Activated naive CD4-positive, alpha-beta T cell treated with anti-CD3 and anti-CD28 coated beads, Interleukin-2, amount 50 U/mL, for 16 hours (primary cell): Measurements from ENCODE around the gene DIAPH1.

Experiments used
- DNase-seq: peaks from one replicate; pipeline ENCODE4 v3.0.0-alpha.2; 2020

Gene DIAPH1

GRCh38 chr5:141494761-141495452 is 123.9 kb downstream of the DIAPH1 start:
- DNase-seq = no peak

DNA sequence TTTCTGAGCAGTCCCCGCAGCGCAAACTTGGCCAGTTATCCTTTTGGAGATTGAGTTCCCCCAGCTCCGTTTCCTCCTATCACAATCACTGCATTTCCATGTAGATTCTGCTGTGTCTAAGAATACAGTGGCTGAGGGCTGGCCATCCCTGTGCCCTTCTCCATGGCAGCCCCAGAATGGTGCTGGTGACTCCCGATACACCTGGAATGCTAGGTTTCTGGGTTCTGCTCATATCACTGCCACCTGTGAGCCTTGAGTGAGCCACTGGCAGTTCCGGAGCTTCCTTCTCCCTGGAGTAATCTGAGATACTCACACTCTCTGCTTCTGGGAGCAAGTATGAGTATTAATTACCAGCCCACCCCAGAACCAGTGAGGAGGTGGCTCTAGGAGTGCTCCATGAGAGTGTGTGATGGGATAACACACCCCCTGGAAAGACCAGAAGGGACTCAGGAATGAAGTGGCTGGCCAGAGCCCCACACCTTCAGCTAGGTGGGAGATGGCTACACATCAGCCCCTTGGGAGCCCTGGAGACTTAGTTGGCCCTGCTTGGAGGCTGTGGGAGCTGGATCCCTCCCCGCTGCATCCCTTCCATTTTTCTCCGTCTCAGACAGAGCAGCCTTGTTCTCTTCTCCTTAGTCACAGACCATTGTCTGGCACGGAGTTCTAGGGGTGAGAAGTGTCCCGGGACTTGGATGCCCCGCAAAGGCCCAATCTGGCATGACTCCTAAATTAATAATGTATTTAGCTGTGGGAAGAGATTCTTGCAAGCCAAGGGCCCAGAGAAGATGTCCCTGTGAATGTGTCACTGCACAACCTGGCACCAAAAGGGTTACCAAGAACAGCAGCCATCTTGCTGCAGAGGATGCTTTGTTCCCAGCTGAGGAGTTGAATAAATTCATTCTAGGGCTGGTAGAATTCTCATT is 125.0 kb downstream of the DIAPH1 start:
- DNase-seq = no peak

DNA sequence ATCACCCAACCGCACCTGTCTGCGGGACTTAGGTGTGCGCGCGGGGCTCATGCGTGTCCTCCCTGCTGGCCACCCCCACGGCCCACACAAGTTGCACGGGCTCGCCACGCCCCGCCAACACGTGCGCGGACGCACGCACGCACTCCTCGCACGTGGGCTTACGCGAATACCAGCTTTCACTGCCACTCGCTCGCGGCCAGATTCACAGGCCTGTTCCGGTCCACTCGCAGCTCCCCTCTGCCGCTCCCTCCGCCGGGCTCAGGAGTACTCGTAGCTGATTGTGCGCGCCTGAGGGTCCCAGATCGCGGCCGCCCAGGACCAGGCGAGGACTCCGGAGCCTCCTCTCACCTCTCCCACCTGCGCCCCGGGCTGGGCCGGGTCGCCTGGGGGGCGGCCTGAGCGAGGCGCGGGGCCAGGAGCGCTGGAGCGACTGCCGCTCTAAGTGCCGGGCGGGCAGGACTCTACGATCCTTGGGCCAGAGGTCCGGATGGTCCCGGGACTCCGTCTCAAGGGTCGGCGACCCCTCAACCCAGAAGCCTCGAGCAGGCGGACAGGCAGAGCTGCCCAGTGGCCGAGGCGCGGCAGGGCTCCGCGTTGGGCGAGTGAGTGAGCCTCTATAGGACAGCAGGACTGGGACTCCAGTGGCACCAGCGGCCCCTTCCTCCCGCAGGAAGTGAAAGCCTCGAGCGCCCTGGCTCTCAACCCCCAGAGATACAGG is 126.5 kb downstream of the DIAPH1 start:
- peak; percentile 48 for DNase-seq

- no peak for DNase-seq
Observed at GRCh38 chr5:141491323-141492167, 127.3 kb downstream of the DIAPH1 start.

GRCh38 chr5:141490771-141491170 is 128.0 kb downstream of the DIAPH1 start:
- DNase-seq = no peak

- no peak for DNase-seq
Observed at GRCh38 chr5:141490271-141490670, 128.5 kb downstream of the DIAPH1 start.

DNA sequence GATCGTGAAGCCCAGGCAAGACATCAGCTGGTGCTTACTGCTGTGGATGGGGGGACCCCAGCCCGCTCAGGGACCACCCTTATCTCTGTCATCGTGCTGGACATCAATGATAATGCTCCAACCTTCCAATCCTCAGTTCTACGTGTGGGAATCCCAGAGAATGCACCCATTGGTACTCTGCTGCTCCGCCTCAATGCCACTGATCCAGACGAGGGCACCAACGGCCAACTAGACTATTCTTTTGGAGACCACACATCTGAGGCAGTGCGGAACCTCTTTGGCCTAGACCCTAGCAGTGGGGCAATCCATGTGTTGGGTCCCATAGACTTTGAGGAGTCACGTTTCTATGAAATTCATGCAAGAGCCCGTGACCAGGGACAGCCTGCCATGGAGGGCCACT is 129.0 kb downstream of the DIAPH1 start:
- DNase-seq = no peak

- no peak for DNase-seq
Observed at GRCh38 chr5:141488591-141489561, 129.9 kb downstream of the DIAPH1 start, which contains the start of gene PCDHGC5. Gene PCDHGC5 (plus strand): TSS chr5:141489081. CDS start chr5:141489241, 160 bp downstream.

GRCh38 chr5:141487131-141487530 is 131.7 kb downstream of the DIAPH1 start:
- DNase-seq = no peak

GRCh38 chr5:141486091-141486490 is 132.7 kb downstream of the DIAPH1 start:
- no peak for DNase-seq

GRCh38 chr5:141485321-141486055 is 133.3 kb downstream of the DIAPH1 start:
- DNase-seq = no peak

- DNase-seq = no peak
Observed at GRCh38 chr5:141484641-141485311, 134.0 kb downstream of the DIAPH1 start, which contains the start of gene PCDHGC4. Gene PCDHGC4 (plus strand): TSS chr5:141485030. CDS start chr5:141485174, 144 bp downstream.

GRCh38 chr5:141484310-141484640 is 134.5 kb downstream of the DIAPH1 start:
- no peak for DNase-seq

DNA sequence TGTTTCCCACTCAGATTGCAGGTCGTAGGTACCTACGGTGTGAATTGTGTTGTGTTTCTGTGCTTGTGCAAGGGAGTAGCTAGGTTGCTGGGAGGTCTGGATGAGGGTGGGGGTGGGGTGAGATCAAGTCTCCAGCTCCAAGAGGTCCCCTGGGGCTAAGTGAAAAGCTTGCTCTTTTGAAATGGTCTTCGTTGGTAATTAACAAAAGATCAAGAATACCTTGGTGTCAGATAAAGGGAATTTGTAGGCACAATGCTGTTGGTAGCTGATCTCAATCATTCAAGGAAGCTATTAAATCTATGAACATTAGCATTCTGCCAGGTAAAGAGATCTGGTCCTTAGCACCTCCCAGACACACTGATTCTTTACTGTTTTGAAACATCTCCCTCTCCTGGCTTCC is 134.9 kb downstream of the DIAPH1 start:
- no peak for DNase-seq

- no peak for DNase-seq
Observed at GRCh38 chr5:141479776-141480175, 139.0 kb downstream of the DIAPH1 start.

GRCh38 chr5:141478321-141478945 is 140.4 kb downstream of the DIAPH1 start:
- DNase-seq = no peak

DNA sequence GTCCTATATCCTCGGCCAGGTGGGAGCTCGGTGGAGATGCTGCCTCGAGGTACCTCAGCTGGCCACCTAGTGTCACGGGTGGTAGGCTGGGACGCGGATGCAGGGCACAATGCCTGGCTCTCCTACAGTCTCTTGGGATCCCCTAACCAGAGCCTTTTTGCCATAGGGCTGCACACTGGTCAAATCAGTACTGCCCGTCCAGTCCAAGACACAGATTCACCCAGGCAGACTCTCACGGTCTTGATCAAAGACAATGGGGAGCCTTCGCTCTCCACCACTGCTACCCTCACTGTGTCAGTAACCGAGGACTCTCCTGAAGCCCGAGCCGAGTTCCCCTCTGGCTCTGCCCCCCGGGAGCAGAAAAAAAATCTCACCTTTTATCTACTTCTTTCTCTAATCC is 141.0 kb downstream of the DIAPH1 start:
- DNase-seq = no peak

- DNase-seq = no peak
Observed at GRCh38 chr5:141477044-141477575, 141.7 kb downstream of the DIAPH1 start.
